Endothelial cell of umbilical vein (primary cell): ENCODE data around the gene ADGRL3. TPM values are rescaled to one million over a fixed set of nuclear protein-coding genes. Genes with fewer than 3 reads are reported as not detected.

Source experiments
- BruUV-seq: library from RNA; stranded (reverse); fragments of 400-500 nt; replicated peaks from 2 replicates; lab custom pipeline; 2021; lab: Mats Ljungman, UMichigan
- CTCF ChIA-PET: fragments of 300-600, 350-600 bp; sonication (Branson Sonifier 250); formaldehyde crosslinking; loops from one replicate; lab custom pipeline; 2021; ENCODE audit warnings: antibody characterized with exemption, inconsistent platforms; lab: Charles Lee
- POLR2A ChIA-PET: fragments of 300-600, 350-600 bp; sonication (Branson Sonifier 250); formaldehyde crosslinking; loops from one replicate; lab custom pipeline; 2021; ENCODE audit warnings: antibody characterized with exemption, inconsistent platforms; lab: Charles Lee
- DNase-seq: peaks from one replicate; pipeline ENCODE4 v3.0.0-alpha.2; 2011; ENCODE audit warnings: low read depth, low spot score
- FAIRE-seq: peaks from 2 replicates; lab custom pipeline; 2011; peaks lifted over from hg19 to GRCh38; lab: Jason Lieb, UNC
- H2AFZ ChIP-seq: 2 replicates; pipeline ENCODE4 v1.6.0; 2012; ENCODE audit warnings: low read depth, low read length, control low read depth, inconsistent platforms
- H3K27ac ChIP-seq: 2 replicates; pipeline ENCODE4 v1.5.1; 2011; ENCODE audit warnings: low read depth, mild to moderate bottlenecking, control low read depth, low read length, moderate library complexity; ENCODE audit not compliant: insufficient read depth
- H3K27me3 ChIP-seq, 2 experiments: 2 replicates each; pipeline versions ENCODE4 v1.6.0 to v1.6.1; 2011; ENCODE audit warnings: low read length in 2 of 2, mixed read lengths in 1 of 2; ENCODE audit not compliant: control insufficient read depth in 2 of 2, insufficient read depth in 2 of 2
- H3K36me3 ChIP-seq, 2 experiments: 2 replicates in 1 of 2; 3 replicates in 1 of 2; pipeline ENCODE4 v1.5.1; 2011; ENCODE audit warnings: low read length in 2 of 2, mild to moderate bottlenecking in 1 of 2, moderate library complexity in 1 of 2; ENCODE audit not compliant: control insufficient read depth in 2 of 2, insufficient read depth in 2 of 2; ENCODE audit errors: extremely low read depth in 1 of 2
- H3K4me1 ChIP-seq: 3 replicates; pipeline ENCODE4 v1.5.1; 2011; ENCODE audit warnings: mild to moderate bottlenecking, low read length; ENCODE audit not compliant: control insufficient read depth, insufficient read depth; ENCODE audit errors: extremely low read depth
- H3K4me2 ChIP-seq: 2 replicates; pipeline ENCODE4 v1.6.1; 2011; ENCODE audit warnings: low read length, control low read depth, mixed read lengths; ENCODE audit not compliant: insufficient read depth
- H3K4me3 ChIP-seq, 3 experiments: fragments of 200-600 bp in 1 of 3; sonication (generic), shearing (Covaris generic) in 1 of 3; replicated peaks in 1 of 3; 2 replicates each; pipeline ENCODE4 v1.5.1; 2011 to 2016; ENCODE audit warnings: control low read depth in 3 of 3, low read length in 3 of 3, mild to moderate bottlenecking in 2 of 3, inconsistent platforms in 1 of 3, low read depth in 1 of 3, moderate library complexity in 1 of 3; ENCODE audit not compliant: insufficient read depth in 1 of 3
- H3K79me2 ChIP-seq: 2 replicates; pipeline ENCODE4 v1.6.0; 2012; ENCODE audit warnings: low read length, inconsistent platforms; ENCODE audit not compliant: control insufficient read depth, insufficient read depth
- H3K9ac ChIP-seq: replicated peaks from 2 replicates; pipeline ENCODE3; 2011; ENCODE audit warnings: low read length, control low read depth; ENCODE audit not compliant: insufficient read depth; ENCODE audit errors: extremely low read depth
- H3K9me1 ChIP-seq: replicated peaks from 3 replicates; pipeline ENCODE4 v1.6.0; 2011; ENCODE audit warnings: mild to moderate bottlenecking, low read length; ENCODE audit not compliant: control insufficient read depth, insufficient read depth; ENCODE audit errors: extremely low read depth
- H3K9me3 ChIP-seq: replicated peaks from 2 replicates; pipeline ENCODE4 v1.5.1; 2012; ENCODE audit warnings: low read length, inconsistent platforms; ENCODE audit not compliant: control insufficient read depth, insufficient read depth
- H4K20me1 ChIP-seq: replicated peaks from 2 replicates; pipeline ENCODE3; 2011; ENCODE audit warnings: mild to moderate bottlenecking, low read length; ENCODE audit not compliant: control insufficient read depth, insufficient read depth; ENCODE audit errors: extremely low read depth
- EZH2 ChIP-seq: IDR thresholded peaks from 2 replicates; pipeline ENCODE4 v1.6.1; 2012; ENCODE audit warnings: borderline replicate concordance, low read depth, mild to moderate bottlenecking, moderate library complexity, low read length, inconsistent platforms; ENCODE audit not compliant: severe bottlenecking
- FOS ChIP-seq: IDR thresholded peaks from 2 replicates; pipeline ENCODE4 v1.6.1; 2011; ENCODE audit warnings: mild to moderate bottlenecking, low read length, moderate library complexity, borderline replicate concordance; ENCODE audit not compliant: insufficient read depth
- GATA2 ChIP-seq: IDR thresholded peaks from 2 replicates; pipeline ENCODE4 v1.7.0; 2011; ENCODE audit warnings: low read depth, mild to moderate bottlenecking, moderate library complexity, mixed read lengths, low read length; ENCODE audit not compliant: insufficient read length, insufficient read depth
- JUN ChIP-seq: IDR thresholded peaks from 2 replicates; pipeline ENCODE4 v1.6.1; 2011; ENCODE audit warnings: borderline replicate concordance, low read depth; ENCODE audit not compliant: insufficient read length, insufficient read depth
- MYC ChIP-seq: IDR thresholded peaks from one replicate; pipeline ENCODE4 v1.6.1; 2011; ENCODE audit warnings: mild to moderate bottlenecking, low read depth, low read length
- POLR2A ChIP-seq: IDR thresholded peaks from 2 replicates; pipeline ENCODE4 v1.6.1; 2012; ENCODE audit warnings: low read depth, mild to moderate bottlenecking, control low read depth, low read length
- POLR2AphosphoS5 ChIP-seq: IDR thresholded peaks from 2 replicates; pipeline ENCODE4 v1.6.1; 2012; ENCODE audit warnings: low read depth, mild to moderate bottlenecking, control low read depth, low read length, moderate library complexity; ENCODE audit not compliant: insufficient read depth
- dilution Hi-C: fragments of 300-500 bp; cut with MboI; formaldehyde crosslinking; loops from one replicate; pipeline ENCODE4 v1.15.0; 2019; ENCODE audit warnings: low sequenced_read_pairs; ENCODE audit not compliant: extremely low pct_ligation_motif_present
- intact Hi-C: fragments of 100-400 bp; cut with micrococcal nuclease; formaldehyde crosslinking; loops from one replicate; pipeline ENCODE4 v1.10.0; 2022
- polyA plus RNA-seq, 4 experiments: library from polyadenylated mRNA; depleted of rRNA in 3 of 4; stranded (reverse) in 3 of 4; unstranded in 1 of 4; fragments of >200 nt; gene quantifications; 2 replicates each; pipeline versions ENCODE4 v1.2.1 to v1.2.3, GENCODE V29; 2011 to 2012; ENCODE audit warnings: missing spikeins in 1 of 4
- total RNA-seq: library from RNA; stranded (reverse); gene quantifications from 2 replicates; pipeline ENCODE4 v1.2.3, GENCODE V29; 2021
- TF ChIP-seq, protein P1 (sequence below): IDR thresholded peaks from 2 replicates; pipeline ENCODE4 v1.6.1; 2011; ENCODE audit not compliant: insufficient read depth, insufficient read length
- TF ChIP-seq, protein P2 (sequence below), 2 donors: IDR thresholded peaks; 1 replicate in 1 of 2; 2 replicates in 1 of 2; pipeline ENCODE4 v1.5.1; 2011; ENCODE audit warnings: low read length in 2 of 2, mild to moderate bottlenecking in 2 of 2, moderate library complexity in 2 of 2, control low read depth in 1 of 2, inconsistent platforms in 1 of 2, low read depth in 1 of 2; ENCODE audit not compliant: insufficient read depth in 1 of 2; ENCODE audit errors: extremely low read depth in 1 of 2

ADGRL3 gene
- total and polyA plus RNA-seq, 2 donors (not counting 3 experiments of a cell fraction or from before 2014, with no cell fraction given): not detected

DNA sequence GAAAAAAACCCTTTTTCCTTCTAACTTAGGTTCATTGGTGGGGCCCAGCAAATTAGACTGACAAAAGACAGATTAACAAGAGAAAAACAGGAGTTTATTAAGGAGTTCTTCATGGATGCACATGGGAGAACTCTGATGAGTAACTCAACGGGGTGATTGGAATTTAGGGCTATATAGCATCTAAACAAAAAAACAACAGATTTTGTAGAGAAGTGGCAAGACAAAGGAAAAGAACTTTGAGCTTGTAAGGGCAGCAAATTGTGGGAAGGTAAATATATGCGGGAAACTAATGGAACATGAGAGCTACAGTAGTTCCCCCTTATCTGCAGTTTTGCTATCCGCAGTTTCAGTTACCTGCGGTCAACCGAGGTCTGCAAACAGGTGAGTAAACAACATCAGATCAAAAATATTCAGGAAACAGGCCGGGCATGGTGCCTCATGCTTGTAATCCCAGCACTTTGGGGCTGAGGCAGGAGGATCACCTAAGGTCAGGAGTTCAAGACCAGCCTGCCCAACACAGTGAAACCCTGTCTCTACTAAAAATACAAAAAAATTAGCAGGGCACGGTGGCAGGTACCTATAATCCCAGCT lies 573.6 kb downstream of the ADGRL3 start:
- Histone ChIP-seq H4K20me1 (no peaks in the 10 kb centered on the region), H3K9me1 (no peaks in the 10 kb centered on the region), H3K4me1 (no peaks in the 10 kb centered on the region), H2AFZ (no peak overlapping the region), H3K4me3 (no peak overlapping the region), H3K79me2 (no peaks in the 10 kb centered on the region), H3K9me3 (no peaks in the 10 kb centered on the region), H3K9ac (no peak overlapping the region), H3K36me3 (no peaks in the 10 kb centered on the region), H3K27ac (no peak overlapping the region), H3K4me2 (no peak overlapping the region), H3K27me3 (no peaks in the 10 kb centered on the region)
- no TSS peak for BruUV-seq
- intact Hi-C loops (no loop called here), dilution Hi-C loops (no loop called here)
- ChIA-PET CTCF (no interaction called here), POLR2A (no interaction called here)
- FAIRE-seq (no peak), DNase-seq (no peak)
- TF ChIP-seq POLR2A: no peak
- no peak for TF ChIP-seq GATA2
- TF ChIP-seq, protein P1, sequence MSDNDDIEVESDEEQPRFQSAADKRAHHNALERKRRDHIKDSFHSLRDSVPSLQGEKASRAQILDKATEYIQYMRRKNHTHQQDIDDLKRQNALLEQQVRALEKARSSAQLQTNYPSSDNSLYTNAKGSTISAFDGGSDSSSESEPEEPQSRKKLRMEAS: no peak
- TF ChIP-seq POLR2AphosphoS5: no peak
- TF ChIP-seq, protein P2, sequence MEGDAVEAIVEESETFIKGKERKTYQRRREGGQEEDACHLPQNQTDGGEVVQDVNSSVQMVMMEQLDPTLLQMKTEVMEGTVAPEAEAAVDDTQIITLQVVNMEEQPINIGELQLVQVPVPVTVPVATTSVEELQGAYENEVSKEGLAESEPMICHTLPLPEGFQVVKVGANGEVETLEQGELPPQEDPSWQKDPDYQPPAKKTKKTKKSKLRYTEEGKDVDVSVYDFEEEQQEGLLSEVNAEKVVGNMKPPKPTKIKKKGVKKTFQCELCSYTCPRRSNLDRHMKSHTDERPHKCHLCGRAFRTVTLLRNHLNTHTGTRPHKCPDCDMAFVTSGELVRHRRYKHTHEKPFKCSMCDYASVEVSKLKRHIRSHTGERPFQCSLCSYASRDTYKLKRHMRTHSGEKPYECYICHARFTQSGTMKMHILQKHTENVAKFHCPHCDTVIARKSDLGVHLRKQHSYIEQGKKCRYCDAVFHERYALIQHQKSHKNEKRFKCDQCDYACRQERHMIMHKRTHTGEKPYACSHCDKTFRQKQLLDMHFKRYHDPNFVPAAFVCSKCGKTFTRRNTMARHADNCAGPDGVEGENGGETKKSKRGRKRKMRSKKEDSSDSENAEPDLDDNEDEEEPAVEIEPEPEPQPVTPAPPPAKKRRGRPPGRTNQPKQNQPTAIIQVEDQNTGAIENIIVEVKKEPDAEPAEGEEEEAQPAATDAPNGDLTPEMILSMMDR (IDR thresholded peaks at IDR 0.05; ENCODE audit: extremely low read depth in 1 of 2, insufficient read depth in 1 of 2, low read depth in 1 of 2, low read length in 2 of 2): no peak
- no peak for TF ChIP-seq EZH2
- no peak for TF ChIP-seq JUN
- no peak for TF ChIP-seq MYC
- TF ChIP-seq FOS: no peak
